HG03558 (cell line): ENCODE results near the gene SLC12A2.

ENCODE experiments used
- ATAC-seq: cut with Tn5 transposase; IDR thresholded peaks from one replicate; pipeline ENCODE4 v1.9.1; 2021; ENCODE audit warnings: moderate number of reproducible peaks; ENCODE audit not compliant: unreplicated experiment; ENCODE audit errors: extremely low read depth

The SLC12A2 gene

DNA sequence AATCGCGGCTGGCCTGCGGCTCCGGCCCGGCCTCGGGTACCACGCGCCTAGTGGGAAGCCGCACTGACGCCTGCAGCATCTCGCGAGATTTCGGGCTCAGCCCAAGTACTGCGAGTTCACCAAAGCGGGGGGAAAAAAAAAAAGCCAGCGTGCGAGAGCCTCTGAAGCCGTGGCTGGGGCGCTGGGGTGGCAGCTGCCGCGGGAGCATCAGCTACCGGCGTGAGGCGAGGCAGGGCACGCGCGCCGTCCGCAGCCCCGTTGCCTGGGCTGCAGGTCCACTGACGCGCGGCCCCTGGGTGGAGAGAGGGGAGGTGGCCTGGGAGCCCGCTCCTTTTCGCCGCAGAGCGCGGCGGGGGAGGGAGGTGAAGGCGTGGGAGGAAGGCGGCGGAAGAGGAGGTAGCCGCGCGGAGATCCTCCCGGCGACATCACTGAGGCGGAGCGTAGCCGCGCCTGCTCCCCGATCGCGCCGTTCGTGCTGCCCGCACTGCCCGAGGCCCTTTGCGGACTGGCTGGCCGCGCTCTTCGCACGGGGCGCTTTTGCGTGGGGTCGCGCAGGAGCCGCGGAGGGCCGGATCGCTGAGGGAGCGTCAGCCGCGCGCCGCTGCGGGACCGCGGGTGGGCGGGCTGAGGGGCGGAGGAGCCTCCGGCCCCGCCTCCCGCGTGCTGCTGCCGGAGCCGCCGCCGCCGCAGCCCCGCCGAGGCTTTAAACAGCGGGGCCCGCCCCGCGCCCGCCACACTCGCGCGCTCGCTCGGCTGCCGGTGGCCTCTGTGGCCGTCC is at the start of gene SLC12A2:
Gene SLC12A2 (plus strand): TSS at position 734 of the 778 bp plus-strand sequence. CDS start 189 bp downstream, outside the sequence.
- peak; percentile 36 for ATAC-seq

- ATAC-seq: no peak
These were observed 47.9 kb upstream of the SLC12A2 start for GRCh38 chr5:128035689-128036088.

DNA sequence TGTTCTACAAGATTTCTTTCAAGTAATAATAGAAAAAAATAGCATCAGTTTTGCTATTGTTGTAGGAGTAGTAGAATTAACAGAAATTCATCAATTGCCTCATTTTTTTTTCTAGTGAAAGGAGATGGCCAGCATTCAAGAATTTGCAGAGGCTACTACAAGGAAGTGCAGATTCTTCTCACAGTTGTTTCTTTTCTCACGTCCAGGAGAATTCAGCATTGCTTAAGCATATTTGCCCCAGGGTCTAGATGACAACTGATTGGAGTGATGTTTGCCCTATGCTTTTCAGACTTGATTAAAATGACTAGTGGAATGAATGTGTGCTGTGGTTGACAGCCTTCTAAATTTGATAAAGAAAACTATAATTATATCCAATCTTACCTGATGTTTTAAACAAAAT is 46.6 kb upstream of the SLC12A2 start:
- no peak for ATAC-seq

- no peak for ATAC-seq
These were observed 44.9 kb upstream of the SLC12A2 start for GRCh38 chr5:128038643-128039042.

GRCh38 chr5:128040927-128041326 is 42.6 kb upstream of the SLC12A2 start:
- no peak for ATAC-seq

- no peak for ATAC-seq
These were observed 30.8 kb upstream of the SLC12A2 start for GRCh38 chr5:128052780-128053179.

GRCh38 chr5:128053291-128053954 is 30.1 kb upstream of the SLC12A2 start:
- ATAC-seq: no peak

DNA sequence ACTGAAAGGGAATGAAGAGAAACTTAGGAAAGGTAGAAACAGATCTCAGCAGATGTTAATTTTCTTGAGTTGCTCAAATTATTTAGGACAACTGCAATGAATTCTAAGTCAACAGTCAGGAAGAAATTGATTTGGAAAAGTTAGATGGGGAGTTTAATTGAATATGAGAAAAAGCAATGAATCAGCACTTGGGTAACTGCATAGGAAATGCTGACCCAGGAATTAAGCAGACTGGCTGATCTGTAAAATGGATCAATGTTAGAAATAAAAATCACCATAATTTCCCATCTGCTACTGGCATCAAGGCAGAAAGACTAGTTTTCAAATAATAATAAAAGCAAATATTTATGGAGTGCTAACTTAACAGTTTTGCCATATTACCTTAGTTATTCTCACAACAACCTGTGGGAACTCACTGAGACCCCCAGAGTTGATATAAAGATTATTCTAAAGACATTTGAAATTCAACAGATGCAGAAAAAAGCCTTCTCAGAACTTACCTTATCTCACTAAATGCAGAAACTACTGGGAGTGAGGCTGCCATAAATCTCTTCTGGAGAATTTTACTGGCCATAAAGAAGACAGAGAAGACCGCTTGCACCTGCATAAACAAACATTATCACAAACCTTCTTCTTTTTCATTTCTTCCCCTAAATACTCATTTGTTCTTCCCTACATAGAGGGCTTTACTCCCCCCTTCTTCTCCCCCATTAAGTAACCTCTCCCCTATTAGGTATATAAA is 22.8 kb upstream of the SLC12A2 start:
- ATAC-seq: no peak

DNA sequence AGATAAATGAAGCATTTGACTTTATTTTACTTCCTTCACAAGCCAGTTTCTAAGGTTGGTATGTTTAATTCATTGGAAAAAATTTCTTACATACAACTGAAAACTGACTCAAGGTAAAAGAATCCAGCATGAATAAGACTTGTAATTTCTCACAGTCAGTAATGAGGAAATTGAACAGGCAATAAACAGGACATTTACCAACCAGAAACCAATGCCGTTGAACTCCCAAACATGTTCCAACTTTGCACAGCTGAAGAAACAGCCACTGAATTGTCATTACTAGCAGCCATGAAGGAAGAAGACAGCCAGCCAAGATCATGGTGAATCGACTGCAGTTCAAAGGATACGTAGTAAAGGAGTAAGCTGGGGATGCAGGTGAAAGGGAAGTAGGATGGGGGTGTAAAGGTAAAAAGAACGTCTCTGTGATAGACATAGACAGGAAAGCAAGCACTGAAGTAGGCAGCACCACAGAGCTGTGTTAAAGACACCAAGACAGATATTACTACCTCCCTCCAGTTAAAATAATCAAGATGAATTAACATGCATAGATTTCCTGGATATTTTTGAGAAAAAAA is 21.3 kb upstream of the SLC12A2 start:
- ATAC-seq: no peak

DNA sequence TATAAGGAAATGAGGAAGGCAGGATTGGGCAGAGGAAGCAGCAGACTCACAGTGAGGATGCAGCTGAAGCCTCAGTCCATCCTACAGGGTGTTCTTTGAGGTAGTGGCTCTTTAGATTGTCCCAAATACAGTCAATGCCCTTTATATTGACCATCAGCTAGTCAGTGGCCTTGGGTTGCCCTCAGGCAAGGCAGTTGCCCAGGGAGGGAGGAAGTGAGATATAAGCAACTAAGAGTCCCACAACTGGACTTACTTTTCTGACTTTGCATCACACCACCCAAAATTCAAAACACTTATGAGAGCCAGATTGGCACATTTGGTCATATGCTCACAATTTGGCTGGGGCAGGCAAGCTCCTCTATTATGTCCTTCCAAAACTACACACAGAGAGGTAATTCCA is 9.4 kb upstream of the SLC12A2 start:
- no peak for ATAC-seq

DNA sequence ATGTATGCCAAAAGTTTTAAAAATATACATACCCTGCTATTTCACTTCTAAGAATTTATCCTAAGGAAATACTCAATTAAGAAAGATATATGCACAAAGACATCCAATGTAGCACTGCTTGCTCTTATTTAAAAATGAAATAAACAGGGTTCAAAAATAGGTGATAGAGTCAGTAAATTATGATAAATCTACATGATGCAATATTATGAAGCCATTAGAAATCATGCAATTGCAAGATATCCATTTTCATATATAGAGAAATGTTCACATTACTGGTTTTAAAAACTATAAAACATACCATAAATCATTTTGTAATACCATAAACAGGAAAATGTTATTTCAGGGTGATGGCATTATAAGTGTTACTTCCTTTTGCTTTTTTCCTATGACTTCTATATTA is 8.6 kb upstream of the SLC12A2 start:
- ATAC-seq: no peak

- no peak for ATAC-seq
These were observed 6.0 kb upstream of the SLC12A2 start for GRCh38 chr5:128077526-128077925.

- no peak for ATAC-seq
These were observed 2.3 kb upstream of the SLC12A2 start for GRCh38 chr5:128081111-128081851.

- ATAC-seq: no peak
These were observed 974 bp upstream of the SLC12A2 start for GRCh38 chr5:128082551-128083032.

- ATAC-seq: peak; percentile 11
These were observed 253 bp downstream of the SLC12A2 start for GRCh38 chr5:128083811-128084227.

- ATAC-seq: no peak
These were observed 932 bp downstream of the SLC12A2 start for GRCh38 chr5:128084228-128085167.

DNA sequence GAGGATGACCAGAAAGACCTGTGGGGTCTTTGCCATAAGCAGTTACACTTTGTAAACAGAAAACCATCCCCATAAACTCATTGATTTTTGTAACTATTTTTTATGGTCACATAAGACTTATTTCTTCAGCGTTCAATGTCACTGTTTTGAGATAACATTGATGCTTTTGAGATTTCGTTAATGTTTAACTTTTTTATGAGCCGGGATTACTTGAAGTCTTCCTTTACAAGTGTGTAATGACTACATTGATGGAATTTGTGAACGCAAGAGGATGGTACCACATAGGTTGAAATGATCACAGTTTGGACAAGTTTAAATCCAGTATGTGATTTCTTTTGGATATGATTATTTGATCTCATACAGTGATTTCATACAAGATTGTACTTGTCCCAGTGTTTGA is 1.8 kb downstream of the SLC12A2 start:
- ATAC-seq: no peak

- no peak for ATAC-seq
These were observed 8.0 kb downstream of the SLC12A2 start for GRCh38 chr5:128091579-128091978.

GRCh38 chr5:128092144-128092543 is 8.6 kb downstream of the SLC12A2 start:
- no peak for ATAC-seq
